Measurements from ENCODE around the gene EDN3. TPM values are rescaled to one million over a fixed set of nuclear protein-coding genes. Genes with fewer than 3 reads are reported as not detected.

Gene EDN3
- total and polyA plus RNA-seq, 2 of the 8 experiments (the other 6 are each of a cell fraction or from before 2014, with no cell fraction given): 0.17 to 0.38 TPM

- Histone ChIP-seq H2BK15ac (ENCODE audit: low read length) (no peak overlapping the region), H2BK20ac (ENCODE audit: low read length) (no peak overlapping the region), H3K27me3 (replicated peaks in 1 of 4; ENCODE audit: control insufficient read depth in 3 of 4, extremely low read depth in 1 of 4, insufficient read depth in 3 of 4, low read length in 3 of 4) (no peaks in the 10 kb centered on the region; a peak in 2 of 7 replicates), H3K4me1 (replicated peaks in 1 of 4; ENCODE audit: control insufficient read depth in 3 of 4, insufficient read depth in 4 of 4, low read length in 3 of 4) (no peaks in the 10 kb centered on the region), H2BK5ac (ENCODE audit: low read depth, low read length) (no peak overlapping the region), H2AFZ (ENCODE audit: low read length) (no peak overlapping the region), H2BK120ac (replicated peaks; ENCODE audit: low read depth, low read length) (no peak overlapping the region), H3K9ac (replicated peaks in 1 of 4; ENCODE audit: extremely low read depth in 1 of 4, low read depth in 3 of 4, low read length in 3 of 4) (no peak overlapping the region), H3K36me3 (ENCODE audit: control insufficient read depth in 2 of 4, insufficient read depth in 4 of 4, low read length in 3 of 4) (no peaks in the 10 kb centered on the region), H3K79me2 (ENCODE audit: control insufficient read depth in 1 of 2, insufficient read depth in 2 of 2, low read length in 2 of 2) (no peaks in the 10 kb centered on the region), H3K9me3 (ENCODE audit: insufficient read depth in 2 of 2, low read depth in 1 of 2, low read length in 1 of 2) (no peaks in the 10 kb centered on the region), H2AK5ac (ENCODE audit: low read depth, low read length) (no peak overlapping the region), H4K8ac (ENCODE audit: extremely low read depth, insufficient read depth, low read length) (no peak overlapping the region), H3K27ac (ENCODE audit: low read depth, low read length) (no peak overlapping the region), H3K79me1 (ENCODE audit: low read depth, low read length) (no peaks in the 10 kb centered on the region), H3K14ac (ENCODE audit: insufficient read length) (no peak overlapping the region), H4K5ac (ENCODE audit: insufficient read length, low read depth, low read length) (no peak overlapping the region), H4K20me1 (replicated peaks in 1 of 2; ENCODE audit: control insufficient read depth in 1 of 2, insufficient read depth in 2 of 2, low read length in 2 of 2) (no peaks in the 10 kb centered on the region), H3K56ac (replicated peaks; ENCODE audit: insufficient read length, low read depth, low read length) (no peak overlapping the region), H3K23ac (ENCODE audit: insufficient read length) (no peak overlapping the region), H3K18ac (ENCODE audit: extremely low read depth, low read length) (no peak overlapping the region), H3K23me2 (ENCODE audit: low read depth, low read length) (no peaks in the 10 kb centered on the region), H3K4me3 (ENCODE audit: extremely low read depth in 1 of 4, insufficient read depth in 2 of 4, low read depth in 3 of 4, low read length in 4 of 4) (no peak overlapping the region), H4K91ac (replicated peaks; ENCODE audit: insufficient read length, low read length) (no peak overlapping the region), H3K4me2 (ENCODE audit: insufficient read depth in 1 of 2, low read depth in 2 of 2, low read length in 2 of 2) (no peak overlapping the region), H3K4ac (replicated peaks; ENCODE audit: insufficient read length, low read depth, low read length) (no peak overlapping the region), H2BK12ac (ENCODE audit: low read depth, low read length) (no peak overlapping the region)
- 90% methylated on average over 7 of the region's 7 CpGs; no CpG with 5 or more reads in 1 of the 2 experiments for WGBS, 2 experiments (ENCODE audit: extremely low coverage in 1 of 2, insufficient coverage in 1 of 2, insufficient read length in 1 of 2, insufficient replicate concordance in 2 of 2, low coverage in 1 of 2, low lambda C conversion rate in 2 of 2, missing lambda C conversion rate in 1 of 2)
- DNase-seq (ENCODE audit: low read depth in 1 of 2, low spot score in 2 of 2) (no peak), FAIRE-seq (no peak)
- POLR2A ChIA-PET (ENCODE audit: partially characterized antibody): no interaction called here
- TF ChIP-seq GABPA (IDR thresholded peaks at IDR 0.05; ENCODE audit: borderline replicate concordance, insufficient read depth, low read length) (no peak), CHD2 (IDR thresholded peaks at IDR 0.05; ENCODE audit: low read length) (no peak), E2F6 (IDR thresholded peaks at IDR 0.05) (no peak), KDM1A (IDR thresholded peaks at IDR 0.05; ENCODE audit: borderline replicate concordance, low read length) (no peak)
- CTCF ChIA-PET (ENCODE audit: partially characterized antibody): interaction anchor here (0.8 to 2.4 kb wide), 3 partner anchors 9 to 113 kb away, joined by 4 to 13 read pairs (median 4); no protein-coding TSS in a partner anchor
These were observed 34.4 kb downstream of the EDN3 start for GRCh38 chr20:59334651-59335300.
